ENCODE measurements around the gene ASXL2. TPM values are rescaled to one million over a fixed set of nuclear protein-coding genes. Genes with fewer than 3 reads are reported as not detected.
"Not testable (repeated sequence)": the region's sequence is repeated elsewhere in the genome, so short reads cannot be mapped to it uniquely, and the experiment has no call there.

The ASXL2 gene
- total RNA-seq, 4 donors from 2014 or later: 12.5 to 24.5 (median 21.0) TPM

- in situ Hi-C loops (cut with MboI; ENCODE audit: low sequenced_read_pairs in 4 of 4) (no loop called here), intact Hi-C loops (cut with DNase I; ENCODE audit: low total_unique reads) (no loop called here)
- no peaks in the 10 kb centered on the region for H3K36me3 ChIP-seq
- no peaks in the 10 kb centered on the region for H3K9me3 ChIP-seq
- no peaks in the 10 kb centered on the region for H3K27me3 ChIP-seq
- no peak overlapping the region for H3K27ac ChIP-seq
- H3K4me3 ChIP-seq: no peak overlapping the region
- no peaks in the 10 kb centered on the region for H3K4me1 ChIP-seq
- DNase-seq: no peak
- no peak for ATAC-seq
- TF ChIP-seq, protein P1, sequence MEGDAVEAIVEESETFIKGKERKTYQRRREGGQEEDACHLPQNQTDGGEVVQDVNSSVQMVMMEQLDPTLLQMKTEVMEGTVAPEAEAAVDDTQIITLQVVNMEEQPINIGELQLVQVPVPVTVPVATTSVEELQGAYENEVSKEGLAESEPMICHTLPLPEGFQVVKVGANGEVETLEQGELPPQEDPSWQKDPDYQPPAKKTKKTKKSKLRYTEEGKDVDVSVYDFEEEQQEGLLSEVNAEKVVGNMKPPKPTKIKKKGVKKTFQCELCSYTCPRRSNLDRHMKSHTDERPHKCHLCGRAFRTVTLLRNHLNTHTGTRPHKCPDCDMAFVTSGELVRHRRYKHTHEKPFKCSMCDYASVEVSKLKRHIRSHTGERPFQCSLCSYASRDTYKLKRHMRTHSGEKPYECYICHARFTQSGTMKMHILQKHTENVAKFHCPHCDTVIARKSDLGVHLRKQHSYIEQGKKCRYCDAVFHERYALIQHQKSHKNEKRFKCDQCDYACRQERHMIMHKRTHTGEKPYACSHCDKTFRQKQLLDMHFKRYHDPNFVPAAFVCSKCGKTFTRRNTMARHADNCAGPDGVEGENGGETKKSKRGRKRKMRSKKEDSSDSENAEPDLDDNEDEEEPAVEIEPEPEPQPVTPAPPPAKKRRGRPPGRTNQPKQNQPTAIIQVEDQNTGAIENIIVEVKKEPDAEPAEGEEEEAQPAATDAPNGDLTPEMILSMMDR (IDR thresholded peaks at IDR 0.05 in 4 of 5, conservative IDR thresholded peaks at IDR 0.05 in 1 of 5): no peak
- TF ChIP-seq POLR2A (IDR thresholded peaks at IDR 0.05): no peak
Measured at GRCh38 chr2:25920336-25920735, 42.0 kb upstream of the ASXL2 start.

- in situ Hi-C loops (cut with MboI; ENCODE audit: low sequenced_read_pairs in 4 of 4): no loop called here
- H3K4me1 ChIP-seq: no peaks in the 10 kb centered on the region
- H3K4me3 ChIP-seq: no peak overlapping the region
- intact Hi-C loops (cut with DNase I; ENCODE audit: low total_unique reads): no loop called here
- H3K27me3 ChIP-seq: no peaks in the 10 kb centered on the region
- TF ChIP-seq, protein P1 (IDR thresholded peaks at IDR 0.05 in 4 of 5, conservative IDR thresholded peaks at IDR 0.05 in 1 of 5): no peak
- TF ChIP-seq POLR2A (IDR thresholded peaks at IDR 0.05): no peak
- ATAC-seq (no peak), DNase-seq (no peak)
- H3K9me3 ChIP-seq: no peaks in the 10 kb centered on the region
- no peaks in the 10 kb centered on the region for H3K36me3 ChIP-seq
- H3K27ac ChIP-seq: no peak overlapping the region
Measured at GRCh38 chr2:25917832-25918231, 39.5 kb upstream of the ASXL2 start.

GRCh38 chr2:25917411-25917810 is 39.1 kb upstream of the ASXL2 start:
- H3K36me3 ChIP-seq; ATAC-seq; in situ Hi-C loops (cut with MboI; ENCODE audit: low sequenced_read_pairs in 4 of 4); H3K4me3 ChIP-seq; H3K27me3 ChIP-seq; H3K4me1 ChIP-seq; intact Hi-C loops (cut with DNase I; ENCODE audit: low total_unique reads); DNase-seq; H3K9me3 ChIP-seq; H3K27ac ChIP-seq: not testable (repeated sequence)

GRCh38 chr2:25915944-25916772 is 37.9 kb upstream of the ASXL2 start:
- H3K36me3 ChIP-seq; H3K4me1 ChIP-seq; H3K27me3 ChIP-seq; DNase-seq; ATAC-seq; in situ Hi-C loops (cut with MboI; ENCODE audit: low sequenced_read_pairs in 4 of 4); H3K9me3 ChIP-seq; H3K4me3 ChIP-seq; H3K27ac ChIP-seq; intact Hi-C loops (cut with DNase I; ENCODE audit: low total_unique reads): not testable (repeated sequence)

- H3K9me3 ChIP-seq; H3K27me3 ChIP-seq; intact Hi-C loops (cut with DNase I; ENCODE audit: low total_unique reads); H3K27ac ChIP-seq; H3K36me3 ChIP-seq; H3K4me1 ChIP-seq; in situ Hi-C loops (cut with MboI; ENCODE audit: low sequenced_read_pairs in 4 of 4); ATAC-seq; DNase-seq; H3K4me3 ChIP-seq: not testable (repeated sequence)
Measured at GRCh38 chr2:25915411-25915810, 37.1 kb upstream of the ASXL2 start.

DNA sequence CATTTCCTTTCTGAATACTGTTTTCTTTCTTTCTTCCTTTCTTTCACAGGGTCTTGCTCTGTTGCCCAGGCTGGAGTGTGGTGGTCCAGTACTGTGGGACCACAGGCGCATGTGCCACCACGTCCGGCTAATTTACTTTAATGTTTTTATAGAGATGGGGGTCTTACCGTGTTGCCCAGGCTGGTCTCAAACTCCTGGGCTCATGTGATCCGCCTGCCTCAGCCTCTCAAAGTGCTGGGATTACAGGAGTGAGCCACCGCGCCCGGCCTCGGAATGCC is 35.3 kb upstream of the ASXL2 start:
- intact Hi-C loops (cut with DNase I; ENCODE audit: low total_unique reads); H3K9me3 ChIP-seq; H3K4me1 ChIP-seq; DNase-seq; H3K27ac ChIP-seq; ATAC-seq; H3K27me3 ChIP-seq; H3K36me3 ChIP-seq; in situ Hi-C loops (cut with MboI; ENCODE audit: low sequenced_read_pairs in 4 of 4); H3K4me3 ChIP-seq: not testable (repeated sequence)
